ENCODE results near the gene HAO1. TPM values are rescaled to one million over a fixed set of nuclear protein-coding genes. Genes with fewer than 3 reads are reported as not detected.

The HAO1 gene
- total and polyA plus RNA-seq, 2 donors (not counting 3 experiments of a cell fraction or from before 2014, with no cell fraction given): not detected

DNA sequence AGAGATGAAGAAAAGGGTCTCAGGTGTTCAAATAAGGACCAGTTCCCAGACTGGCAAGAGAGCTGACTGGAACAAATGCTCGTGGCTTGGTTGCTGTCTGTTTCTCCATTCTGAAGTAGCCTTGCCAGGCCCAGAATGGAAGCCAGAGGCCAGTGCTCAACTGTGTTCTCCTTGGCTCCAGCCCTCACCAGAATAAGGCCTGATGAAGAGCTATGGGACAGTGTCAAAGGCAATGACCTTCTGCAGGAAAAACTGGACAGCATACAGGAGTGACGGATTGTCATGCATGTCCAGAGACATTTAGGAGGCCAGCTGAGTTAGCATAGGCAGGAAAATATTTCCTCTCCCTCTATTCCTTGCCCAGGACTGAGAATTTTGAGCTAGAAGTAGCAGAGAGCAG is 72.2 kb downstream of the HAO1 start:
- FAIRE-seq (no peak), DNase-seq (ENCODE audit: low read depth, low spot score) (no peak)
- TF ChIP-seq MAX (IDR thresholded peaks at IDR 0.05; ENCODE audit: insufficient read depth, insufficient read length) (no peak), FOS (IDR thresholded peaks at IDR 0.05; ENCODE audit: borderline replicate concordance, insufficient read depth, low read length) (no peak), MYC (IDR thresholded peaks at IDR 0.05; ENCODE audit: low read depth, low read length) (no peak), CTCF (IDR thresholded peaks at IDR 0.05; ENCODE audit: extremely low read depth in 1 of 2, insufficient read depth in 1 of 2, low read depth in 1 of 2, low read length in 2 of 2) (no peak), POLR2AphosphoS5 (IDR thresholded peaks at IDR 0.05; ENCODE audit: insufficient read depth, low read depth, low read length) (no peak), GATA2 (IDR thresholded peaks at IDR 0.05; ENCODE audit: insufficient read depth, insufficient read length, low read depth, low read length) (no peak), JUN (IDR thresholded peaks at IDR 0.05; ENCODE audit: borderline replicate concordance, insufficient read depth, insufficient read length, low read depth) (no peak), POLR2A (IDR thresholded peaks at IDR 0.05; ENCODE audit: low read depth, low read length) (no peak), EZH2 (IDR thresholded peaks at IDR 0.05; ENCODE audit: borderline replicate concordance, low read depth, low read length, severe bottlenecking) (no peak)
- POLR2A ChIA-PET: no interaction called here
- no peaks in the 10 kb centered on the region for H3K79me2 ChIP-seq (ENCODE audit: control insufficient read depth, insufficient read depth, low read length)
- H2AFZ ChIP-seq (ENCODE audit: low read depth, low read length): no peak overlapping the region
- H3K4me1 ChIP-seq (ENCODE audit: control insufficient read depth, extremely low read depth, insufficient read depth, low read length): peaks cover 2% of the 10 kb centered on the region
- no peaks in the 10 kb centered on the region for H3K9me3 ChIP-seq (replicated peaks; ENCODE audit: control insufficient read depth, insufficient read depth, low read length)
- no peaks in the 10 kb centered on the region for H3K36me3 ChIP-seq (ENCODE audit: control insufficient read depth in 2 of 2, extremely low read depth in 1 of 2, insufficient read depth in 2 of 2, low read length in 2 of 2)
- no peaks in the 10 kb centered on the region for H3K27me3 ChIP-seq (ENCODE audit: control insufficient read depth in 2 of 2, insufficient read depth in 2 of 2, low read length in 2 of 2)
- CTCF ChIA-PET: interaction anchor here (1.0 to 1.7 kb wide), 5 partner anchors 9 to 1231 kb away, joined by 3 to 8 read pairs (median 4); no protein-coding TSS in a partner anchor
- no peak overlapping the region for H3K9ac ChIP-seq (replicated peaks; ENCODE audit: extremely low read depth, insufficient read depth, low read length)
- dilution Hi-C loops (cut with MboI; ENCODE audit: extremely low pct_ligation_motif_present, low sequenced_read_pairs) (no loop called here), intact Hi-C loops (cut with micrococcal nuclease) (no loop called here)
- no TSS peak for BruUV-seq (replicated peaks)
- H3K27ac ChIP-seq (ENCODE audit: insufficient read depth, low read depth, low read length): no peak overlapping the region
- H4K20me1 ChIP-seq (replicated peaks; ENCODE audit: control insufficient read depth, extremely low read depth, insufficient read depth, low read length): no peaks in the 10 kb centered on the region
- H3K4me2 ChIP-seq (ENCODE audit: insufficient read depth, low read length): no peak overlapping the region
- no peaks in the 10 kb centered on the region for H3K9me1 ChIP-seq (replicated peaks; ENCODE audit: control insufficient read depth, extremely low read depth, insufficient read depth, low read length)
- no peak overlapping the region for H3K4me3 ChIP-seq (replicated peaks in 1 of 3; ENCODE audit: insufficient read depth in 1 of 3, low read depth in 1 of 3, low read length in 3 of 3)

All from endothelial cell of umbilical vein (primary cell).